GM21423 (cell line): Measurements from ENCODE around the gene LEKR1.
A peak's percentile ranks its signal among the peaks of the same experiment; 100 is the strongest.

Experiments
- ATAC-seq: cut with Tn5 transposase; IDR thresholded peaks from one replicate; pipeline ENCODE4 v1.9.1; 2021; ENCODE audit warnings: mild to moderate bottlenecking, moderate library complexity; ENCODE audit not compliant: unreplicated experiment

Gene LEKR1

DNA sequence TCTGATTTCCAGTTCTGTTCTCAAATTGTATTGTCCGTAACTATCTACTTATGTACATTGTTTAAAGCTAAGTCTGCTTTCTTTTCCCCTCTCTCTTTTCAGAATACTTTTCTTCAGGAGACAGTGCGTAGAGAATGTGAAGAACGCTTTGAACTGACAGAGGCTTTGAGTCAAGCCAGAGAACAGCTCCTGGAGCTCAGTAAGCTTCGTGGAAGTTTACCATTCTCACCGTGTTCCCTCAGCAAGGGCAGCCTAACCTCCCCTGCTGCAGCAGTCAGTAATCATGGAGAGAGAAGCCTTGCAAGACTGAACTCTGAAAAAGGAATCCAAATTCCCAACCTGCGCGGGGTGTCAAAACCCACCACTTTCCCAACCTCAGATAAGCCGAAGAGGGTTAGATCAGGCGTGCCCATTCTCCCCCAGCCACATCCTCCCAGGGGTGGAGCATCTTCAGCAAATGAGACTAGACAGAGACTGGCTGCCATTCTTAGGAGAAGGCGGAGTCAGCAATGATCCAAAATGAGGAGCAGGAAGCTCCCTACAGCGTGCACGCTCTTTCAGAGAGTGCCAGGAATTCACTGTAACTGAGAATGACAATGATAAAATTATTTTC lies 219.2 kb downstream of the LEKR1 start:
- no peak for ATAC-seq

GRCh38 chr3:157046520-157046919 lies 220.4 kb downstream of the LEKR1 start:
- ATAC-seq: no peak

DNA sequence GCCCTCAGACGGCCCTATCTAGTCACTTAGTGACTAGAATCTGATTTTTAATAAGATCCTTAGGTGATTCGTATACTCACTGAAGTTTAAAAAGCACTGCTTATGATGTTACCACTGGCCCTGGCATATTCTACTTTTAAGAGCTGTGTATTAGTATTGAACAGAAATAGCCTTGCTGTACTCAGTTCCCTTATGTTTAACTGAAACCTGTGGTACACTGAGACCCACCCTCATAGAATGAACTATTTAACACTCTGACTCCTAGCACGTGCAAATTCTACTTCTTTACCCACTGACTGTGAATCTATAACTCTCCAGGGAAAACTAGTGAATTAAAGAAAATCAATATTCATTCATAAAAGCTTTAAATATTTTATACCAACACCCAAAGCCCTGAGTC lies 224.9 kb downstream of the LEKR1 start:
- no peak for ATAC-seq

- no peak for ATAC-seq
These were observed 225.4 kb downstream of the LEKR1 start for GRCh38 chr3:157051591-157051990.

DNA sequence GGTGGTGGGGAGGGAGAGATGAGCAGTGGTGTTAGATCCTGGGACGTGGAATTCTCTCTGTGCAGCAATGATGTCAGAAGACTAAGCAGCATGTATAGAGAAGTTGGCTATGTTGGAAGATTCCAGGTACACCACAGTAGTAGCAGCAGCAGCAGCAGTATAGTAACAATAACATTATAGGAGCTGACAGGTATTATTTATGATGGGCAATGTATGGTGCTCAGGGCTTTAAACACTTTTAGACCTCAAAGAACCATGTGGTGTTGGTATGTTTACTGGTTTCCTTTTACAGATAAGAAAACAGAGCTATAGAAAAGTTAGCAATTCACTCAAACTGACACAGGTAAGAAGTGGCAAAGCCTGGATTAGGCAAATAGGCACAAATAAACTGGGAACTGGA lies 229.9 kb downstream of the LEKR1 start:
- no peak for ATAC-seq

DNA sequence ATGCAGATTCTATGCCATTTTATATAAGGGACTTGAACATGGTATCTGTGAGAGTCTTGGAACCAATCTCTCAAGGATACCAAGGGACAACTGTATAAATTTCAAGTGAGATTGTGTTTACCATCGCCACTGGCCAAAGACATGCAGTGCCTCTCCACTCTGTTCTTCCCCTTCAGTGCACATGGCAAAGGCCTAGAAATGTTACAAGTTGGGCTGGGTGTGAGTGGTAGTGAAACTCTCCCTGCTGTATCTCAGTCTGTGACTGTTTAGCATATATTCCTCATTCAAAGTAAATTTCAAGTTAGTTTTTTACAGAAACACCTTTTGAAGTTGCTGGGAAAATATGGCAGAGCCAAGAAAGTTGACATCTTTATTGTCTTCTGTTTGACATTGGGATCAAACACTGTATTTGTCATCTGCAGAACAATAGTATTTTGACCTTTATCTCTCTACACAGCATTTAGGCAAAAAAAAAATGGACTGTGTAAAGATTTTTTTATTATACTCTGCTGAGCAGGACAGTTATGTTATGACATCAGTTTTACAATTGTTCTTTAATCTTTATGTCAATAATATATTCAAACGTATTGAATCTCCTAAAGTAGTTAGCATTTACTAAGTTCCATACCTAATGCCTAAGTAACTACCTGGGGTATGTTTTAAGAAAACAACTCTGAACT lies 232.4 kb downstream of the LEKR1 start:
- ATAC-seq: no peak

DNA sequence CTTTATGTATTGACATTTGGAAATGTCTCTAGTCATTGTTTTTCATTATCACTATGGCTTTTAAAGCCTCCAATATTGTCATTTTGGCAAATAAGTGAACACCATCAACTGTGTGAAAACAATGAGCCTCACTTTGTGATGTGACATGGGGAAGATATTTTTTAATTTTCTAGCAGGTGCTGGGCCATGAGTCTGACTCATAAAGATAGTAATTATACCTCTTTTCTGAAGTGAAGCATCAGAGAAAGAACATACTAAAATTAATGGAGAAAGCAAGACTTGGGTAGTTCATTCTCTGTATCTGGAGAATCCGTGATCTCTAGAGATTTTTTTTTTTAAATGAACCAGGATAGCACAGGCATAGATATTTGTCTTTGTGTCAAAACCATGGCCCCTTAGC lies 233.0 kb downstream of the LEKR1 start:
- no peak for ATAC-seq

- ATAC-seq: peak; percentile 52
These were observed 233.5 kb downstream of the LEKR1 start for GRCh38 chr3:157059661-157060060.

DNA sequence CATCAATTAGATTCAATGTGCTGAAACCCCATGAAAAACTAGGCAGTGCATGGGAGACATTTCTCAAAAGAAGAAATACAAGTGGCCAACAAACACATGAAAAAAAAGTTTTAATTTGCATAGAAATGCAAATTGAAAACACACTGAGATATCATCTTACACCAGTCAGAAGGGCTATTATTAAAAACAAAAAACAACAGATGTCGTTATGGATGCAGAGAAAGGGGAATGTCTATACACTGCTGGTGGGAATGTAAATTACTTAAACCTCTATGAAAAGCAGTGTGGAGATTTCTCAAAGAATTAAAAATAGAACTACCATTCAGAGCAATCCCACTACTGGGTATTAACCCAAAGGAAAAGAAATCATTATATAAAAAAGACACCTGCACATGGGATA lies 235.1 kb downstream of the LEKR1 start:
- ATAC-seq: no peak

GRCh38 chr3:157063469-157063868 lies 237.3 kb downstream of the LEKR1 start:
- ATAC-seq: no peak

DNA sequence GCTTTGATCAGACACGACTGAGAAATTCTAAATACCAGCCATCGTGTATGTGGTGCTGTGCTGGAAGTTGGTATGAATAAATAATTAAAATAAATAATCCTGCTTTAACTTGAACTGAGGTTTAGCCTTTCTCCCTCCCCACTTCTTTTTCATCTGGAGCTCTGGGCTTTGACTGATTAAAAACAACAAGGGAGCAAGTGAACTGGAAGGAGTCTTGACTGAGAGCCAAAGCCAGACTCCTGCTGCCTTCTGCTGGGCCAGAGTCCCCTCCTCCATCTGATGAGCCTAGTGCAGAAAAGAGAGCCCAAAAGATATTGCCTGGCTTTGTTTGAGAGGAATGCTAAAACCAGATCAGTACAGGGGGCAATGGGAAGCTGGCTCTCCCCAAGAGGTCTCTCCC lies 237.8 kb downstream of the LEKR1 start:
- peak; percentile 5 for ATAC-seq

- ATAC-seq: peak; percentile 70
These were observed 238.2 kb downstream of the LEKR1 start for GRCh38 chr3:157064402-157064801.

DNA sequence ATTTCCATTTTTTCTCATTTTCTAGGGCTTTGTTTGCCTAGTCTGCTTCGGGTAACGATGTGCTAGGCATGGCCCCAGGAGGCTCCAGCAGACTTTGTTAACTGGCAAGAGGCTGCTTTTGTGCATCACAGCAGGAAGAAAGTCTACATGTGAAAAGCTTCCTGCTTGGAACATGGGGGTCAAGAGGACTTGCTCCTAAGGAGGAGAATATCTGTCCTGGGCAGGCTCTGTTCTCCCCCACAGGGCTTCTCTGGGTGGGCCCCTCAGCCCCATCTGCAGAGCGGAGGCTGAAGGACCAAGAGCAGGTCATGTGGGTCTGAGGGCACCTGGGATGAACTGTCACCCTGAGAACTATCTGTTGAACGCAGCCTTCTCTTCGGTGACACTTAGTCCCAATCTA lies 239.0 kb downstream of the LEKR1 start:
- ATAC-seq: no peak

- no peak for ATAC-seq
These were observed 240.4 kb downstream of the LEKR1 start for GRCh38 chr3:157066335-157067098.

DNA sequence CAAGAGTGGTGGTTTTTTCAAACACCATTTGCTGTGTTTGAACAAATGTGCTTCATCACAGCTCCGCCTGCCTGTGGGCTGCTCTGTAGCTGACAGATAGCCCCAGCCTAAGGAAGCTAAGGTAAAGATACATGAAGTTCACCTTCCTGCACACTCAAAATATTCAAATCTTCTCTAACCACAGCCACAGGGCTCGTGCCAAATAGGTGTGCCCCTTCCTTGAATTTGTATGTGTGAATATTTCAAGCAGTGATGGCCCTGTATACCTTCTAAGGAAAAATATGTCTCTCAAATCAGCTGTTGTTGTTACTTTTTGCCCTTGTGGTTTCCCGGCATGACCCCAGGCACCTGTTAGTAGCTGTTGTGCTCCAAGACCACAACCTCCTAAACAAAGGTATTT lies 241.0 kb downstream of the LEKR1 start:
- ATAC-seq: peak; percentile 54

DNA sequence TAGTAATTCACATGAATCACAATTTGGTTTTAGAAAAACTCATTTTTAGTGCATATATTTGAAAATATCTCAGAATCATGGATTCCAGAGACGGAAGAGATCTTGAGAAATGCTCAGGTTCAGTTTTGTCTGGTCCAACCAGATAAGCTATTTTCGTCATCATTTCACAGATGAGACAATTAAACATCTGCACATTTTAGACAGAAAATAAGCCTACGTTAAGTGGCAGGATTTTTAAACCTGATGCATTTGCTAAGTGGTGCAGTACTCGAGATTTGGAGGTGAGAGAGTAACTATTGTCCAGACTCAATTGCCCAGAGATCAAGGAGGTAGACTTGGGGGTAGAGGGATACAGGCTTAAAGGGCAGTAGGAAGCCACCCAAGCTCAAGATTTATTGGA lies 243.3 kb downstream of the LEKR1 start:
- ATAC-seq: no peak

DNA sequence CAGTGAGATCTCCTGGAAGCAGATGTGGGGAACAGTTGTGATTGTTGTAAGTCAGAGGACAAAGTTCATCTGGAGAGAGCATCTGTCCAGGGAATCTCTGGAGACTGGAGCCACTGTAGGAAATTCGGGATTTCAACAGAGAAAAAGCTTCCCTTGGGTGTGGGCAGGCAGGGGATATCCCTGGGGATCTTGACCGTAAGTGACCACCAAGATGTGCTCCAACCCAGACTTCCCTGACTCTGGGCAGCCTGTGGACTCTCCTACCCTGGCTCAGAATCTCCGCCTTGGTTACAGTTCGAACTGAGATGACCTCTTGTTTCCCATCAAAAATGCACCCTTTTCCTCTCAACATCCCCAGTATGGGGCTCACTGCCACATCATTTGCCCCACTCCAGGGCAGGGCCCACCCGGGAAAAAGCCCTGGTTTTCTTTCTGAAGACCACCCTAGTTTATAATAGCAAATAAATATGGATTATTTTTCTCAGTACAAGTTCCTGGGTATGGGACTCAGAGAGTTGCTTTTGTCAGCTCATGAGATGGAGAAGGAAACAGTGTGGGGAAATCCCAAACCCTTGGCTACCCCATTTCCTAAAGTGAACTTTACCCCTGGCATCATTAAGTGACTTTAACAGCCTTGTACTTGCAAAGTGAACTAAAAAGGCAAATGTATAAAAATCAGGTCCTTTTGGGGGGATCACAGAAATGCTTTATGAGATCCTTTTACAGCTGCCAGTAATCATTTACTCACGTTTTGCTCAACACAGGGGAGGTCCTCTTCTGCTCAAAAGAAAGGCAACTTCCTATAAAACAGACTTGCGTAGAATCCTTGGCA lies 243.9 kb downstream of the LEKR1 start:
- no peak for ATAC-seq

GRCh38 chr3:157070678-157070999 lies 244.5 kb downstream of the LEKR1 start:
- no peak for ATAC-seq

DNA sequence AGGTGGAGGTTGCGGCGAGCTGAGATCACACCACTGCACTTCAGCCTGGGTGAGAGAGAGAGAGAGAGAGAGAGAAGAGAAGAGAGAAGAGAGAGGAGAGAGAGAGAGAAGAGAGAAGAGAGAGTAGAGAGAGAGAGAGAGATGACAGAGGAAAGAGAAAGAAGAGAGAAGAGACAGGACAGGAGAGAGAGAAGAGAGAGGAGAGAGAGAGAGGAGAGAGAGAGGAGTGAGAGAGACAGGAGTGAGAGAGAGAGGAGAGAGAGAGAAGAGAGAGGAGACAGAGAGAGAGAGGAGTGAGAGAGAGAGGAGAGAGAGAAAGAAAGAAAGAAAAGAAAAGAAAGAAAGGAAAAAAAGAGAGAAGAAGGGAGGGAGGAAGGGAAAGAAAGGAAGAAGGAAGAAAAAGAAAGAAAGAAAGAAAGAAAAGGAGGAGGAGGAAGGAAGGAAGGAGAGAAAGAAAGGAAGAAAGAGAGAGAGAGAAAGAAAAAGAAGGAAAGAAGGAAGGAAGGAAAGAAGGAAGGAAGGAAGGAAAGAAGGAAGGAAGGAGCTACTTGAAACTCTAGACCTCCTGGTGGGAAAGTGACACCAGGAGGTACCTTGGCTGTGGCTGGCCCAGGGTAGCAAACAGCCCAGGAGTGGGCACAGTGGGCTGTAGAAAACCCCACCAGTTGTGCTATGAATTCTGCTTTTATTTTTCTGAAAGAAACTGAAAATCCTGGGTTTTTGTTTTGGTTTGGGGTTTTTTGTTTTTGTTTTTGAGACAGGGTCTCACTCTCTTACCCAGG lies 245.8 kb downstream of the LEKR1 start:
- ATAC-seq: no peak

DNA sequence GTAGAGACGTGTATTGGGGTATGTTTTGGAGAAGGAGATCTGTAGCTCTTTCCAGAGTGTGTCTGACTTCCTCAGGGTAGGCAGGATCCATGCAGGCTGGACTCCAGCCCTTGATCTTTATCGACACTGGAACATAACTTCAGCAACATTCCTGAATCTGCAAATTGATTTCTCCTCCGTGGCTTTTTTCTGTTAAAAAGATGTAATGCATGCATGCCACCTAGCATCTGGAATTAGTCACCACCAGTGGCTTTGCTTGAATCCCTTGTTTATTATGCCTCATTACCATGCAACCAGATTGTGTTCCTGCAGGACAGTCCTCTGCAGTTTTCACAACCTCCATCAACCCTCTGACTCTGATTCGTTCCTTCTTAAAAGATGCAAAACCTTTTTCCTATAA lies 247.7 kb downstream of the LEKR1 start:
- no peak for ATAC-seq

- ATAC-seq: no peak
These were observed 248.3 kb downstream of the LEKR1 start for GRCh38 chr3:157074490-157074889.
